Epithelial cell of proximal tubule (primary cell): Measurements from ENCODE around the gene HHLA2. TPM values are rescaled to one million over a fixed set of nuclear protein-coding genes. Genes with fewer than 3 reads are reported as not detected.

Experiments
- DNase-seq: peaks from one replicate; pipeline ENCODE4 v3.0.0-alpha.2; 2011; ENCODE audit warnings: low read depth
- H3K4me3 ChIP-seq: 2 replicates; pipeline ENCODE4 v1.5.1; 2011; ENCODE audit warnings: low read depth, mild to moderate bottlenecking, low read length
- total RNA-seq: library from RNA; depleted of rRNA; stranded (reverse); fragments of >200 nt; gene quantifications from 2 replicates; pipeline ENCODE4 v1.2.3, GENCODE V29; 2015
- TF ChIP-seq, protein P1 (sequence below): conservative IDR thresholded peaks from 2 replicates; pipeline ENCODE4 v1.5.1; 2012; ENCODE audit warnings: low read depth, mild to moderate bottlenecking, low read length

HHLA2 gene
- total RNA-seq, 1 donor from 2014 or later = 0.23 TPM

DNA sequence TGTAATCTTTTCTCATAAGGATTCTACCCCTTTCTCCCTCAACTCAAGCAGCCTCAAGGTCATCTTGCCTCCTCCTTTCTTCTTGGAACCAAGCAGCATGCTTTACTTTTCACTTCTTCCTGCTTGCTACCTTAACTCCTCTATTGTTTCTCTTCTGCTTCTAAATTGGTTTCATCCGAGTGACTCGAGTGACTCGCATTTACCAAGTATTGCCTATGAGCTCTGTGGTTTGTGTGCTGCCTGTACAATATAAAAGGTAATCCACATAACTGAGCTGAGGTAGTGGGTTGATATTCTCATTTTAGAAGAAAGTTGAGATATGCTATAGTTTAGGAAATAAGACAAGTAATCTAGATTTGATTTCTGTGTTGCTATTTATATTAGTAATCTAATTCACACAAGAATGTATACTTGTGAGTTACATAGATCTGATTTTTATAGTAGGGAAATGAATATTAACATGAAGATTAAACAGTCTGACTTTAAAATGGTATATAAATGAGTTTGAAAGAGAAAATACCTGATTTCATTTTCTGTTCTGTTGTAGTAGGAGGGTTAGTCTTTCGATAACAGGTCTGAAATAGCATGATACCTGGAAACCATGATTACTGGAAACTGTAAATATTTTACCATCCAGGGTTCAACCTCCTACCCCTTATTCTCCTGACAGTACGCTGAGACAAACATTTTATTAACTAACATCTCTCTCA lies 5.5 kb downstream of the HHLA2 start:
- TF ChIP-seq, protein P1, sequence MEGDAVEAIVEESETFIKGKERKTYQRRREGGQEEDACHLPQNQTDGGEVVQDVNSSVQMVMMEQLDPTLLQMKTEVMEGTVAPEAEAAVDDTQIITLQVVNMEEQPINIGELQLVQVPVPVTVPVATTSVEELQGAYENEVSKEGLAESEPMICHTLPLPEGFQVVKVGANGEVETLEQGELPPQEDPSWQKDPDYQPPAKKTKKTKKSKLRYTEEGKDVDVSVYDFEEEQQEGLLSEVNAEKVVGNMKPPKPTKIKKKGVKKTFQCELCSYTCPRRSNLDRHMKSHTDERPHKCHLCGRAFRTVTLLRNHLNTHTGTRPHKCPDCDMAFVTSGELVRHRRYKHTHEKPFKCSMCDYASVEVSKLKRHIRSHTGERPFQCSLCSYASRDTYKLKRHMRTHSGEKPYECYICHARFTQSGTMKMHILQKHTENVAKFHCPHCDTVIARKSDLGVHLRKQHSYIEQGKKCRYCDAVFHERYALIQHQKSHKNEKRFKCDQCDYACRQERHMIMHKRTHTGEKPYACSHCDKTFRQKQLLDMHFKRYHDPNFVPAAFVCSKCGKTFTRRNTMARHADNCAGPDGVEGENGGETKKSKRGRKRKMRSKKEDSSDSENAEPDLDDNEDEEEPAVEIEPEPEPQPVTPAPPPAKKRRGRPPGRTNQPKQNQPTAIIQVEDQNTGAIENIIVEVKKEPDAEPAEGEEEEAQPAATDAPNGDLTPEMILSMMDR = no peak
- H3K4me3 ChIP-seq = peak overlapping the region; percentile 8
- no peak for DNase-seq

DNA sequence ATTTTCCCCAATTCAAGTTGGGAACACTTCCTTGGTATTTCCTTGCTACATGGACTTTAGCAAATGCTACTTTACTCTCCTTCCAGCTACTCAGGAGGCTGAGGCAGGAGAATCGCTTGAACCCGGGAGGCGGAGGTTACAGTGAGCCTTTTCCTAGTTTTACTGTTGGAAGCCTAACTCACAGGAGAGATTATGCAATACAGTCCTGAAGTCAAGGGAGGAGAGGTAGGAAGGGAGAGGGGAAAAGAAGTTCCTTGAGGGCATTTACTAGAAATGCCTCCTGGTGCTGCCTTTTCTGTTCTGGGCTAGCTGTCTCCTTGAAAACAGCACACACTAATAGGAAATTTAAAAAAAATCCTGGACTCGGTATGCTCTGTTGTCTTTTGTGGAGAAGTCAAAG lies 6.2 kb downstream of the HHLA2 start:
- TF ChIP-seq, protein P1 = no peak
- no peak for DNase-seq
- peak overlapping the region; percentile 8 for H3K4me3 ChIP-seq

DNA sequence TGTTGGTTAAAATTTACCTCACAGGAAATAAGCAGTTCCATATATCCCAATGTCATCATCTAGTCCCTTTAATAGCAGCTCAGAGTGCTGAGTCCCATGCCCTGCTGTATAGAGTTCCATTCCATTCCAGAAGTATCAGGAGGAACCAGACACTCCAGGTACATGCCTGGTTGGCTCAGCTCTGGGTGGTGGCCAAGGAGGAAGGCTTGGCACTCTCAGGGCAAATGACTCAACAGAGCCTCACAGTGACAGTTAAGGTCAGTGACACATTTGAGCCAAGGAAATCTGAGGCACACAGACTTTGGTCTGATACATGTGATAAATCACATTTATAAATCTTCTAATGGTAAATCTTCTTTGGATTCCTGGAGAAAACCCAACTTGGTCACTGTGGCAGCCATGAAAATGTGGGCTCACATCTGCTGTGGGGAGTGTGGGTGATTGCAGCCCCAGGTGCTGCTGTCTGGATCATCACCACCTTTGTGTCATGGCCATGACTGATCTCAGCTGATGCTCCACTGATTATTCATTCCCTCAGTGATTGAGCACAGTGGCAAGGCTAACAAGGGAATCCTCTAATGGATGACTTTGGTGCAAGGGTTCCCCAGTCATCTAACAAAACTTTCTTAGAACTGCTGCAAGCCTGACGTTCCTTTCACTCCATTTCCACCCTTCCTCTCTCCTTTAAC lies 9.3 kb downstream of the HHLA2 start:
- no peak overlapping the region for H3K4me3 ChIP-seq
- TF ChIP-seq, protein P1 = no peak
- DNase-seq = no peak

DNA sequence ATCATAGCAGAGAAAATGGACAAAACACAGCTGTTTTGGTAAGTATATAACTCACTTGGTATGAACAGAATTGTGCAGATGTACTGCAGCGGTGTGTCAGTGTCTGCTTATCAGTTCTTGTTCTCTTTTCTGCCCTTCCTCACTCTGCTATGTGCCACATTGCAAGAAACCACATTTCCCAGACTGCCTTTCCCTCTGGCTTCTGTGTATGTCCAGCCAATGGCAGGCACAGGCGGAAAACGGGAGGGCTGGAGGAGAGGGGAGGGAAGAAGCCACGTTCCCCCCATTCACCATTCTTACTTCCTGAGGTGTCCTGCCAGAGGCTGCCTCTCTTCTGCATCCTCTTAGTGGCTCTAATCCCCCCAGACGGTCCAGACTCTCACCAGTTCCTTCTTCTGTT lies 15.4 kb downstream of the HHLA2 start:
- TF ChIP-seq, protein P1 = no peak
- H3K4me3 ChIP-seq = no peak overlapping the region
- no peak for DNase-seq

DNA sequence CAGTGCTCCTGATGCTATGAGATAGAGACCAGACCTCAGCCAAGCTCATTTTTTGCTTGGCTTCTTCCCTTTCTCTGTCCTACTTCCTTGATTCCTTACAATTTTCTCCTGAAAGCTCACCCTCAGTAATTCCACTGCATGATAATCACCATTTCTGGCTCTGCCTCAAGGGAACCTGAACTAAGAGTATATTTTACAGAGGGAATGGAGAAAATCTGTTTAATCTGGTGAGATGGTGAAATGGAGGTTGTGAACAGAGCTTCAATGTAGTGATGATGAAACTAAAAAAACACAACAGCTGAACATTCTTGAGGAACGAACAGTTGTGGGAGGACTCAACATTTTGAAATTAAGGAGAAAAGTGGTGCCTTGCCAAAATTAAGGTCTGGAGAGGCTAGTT lies 16.3 kb downstream of the HHLA2 start:
- no peak overlapping the region for H3K4me3 ChIP-seq
- TF ChIP-seq, protein P1 = no peak
- DNase-seq = no peak

DNA sequence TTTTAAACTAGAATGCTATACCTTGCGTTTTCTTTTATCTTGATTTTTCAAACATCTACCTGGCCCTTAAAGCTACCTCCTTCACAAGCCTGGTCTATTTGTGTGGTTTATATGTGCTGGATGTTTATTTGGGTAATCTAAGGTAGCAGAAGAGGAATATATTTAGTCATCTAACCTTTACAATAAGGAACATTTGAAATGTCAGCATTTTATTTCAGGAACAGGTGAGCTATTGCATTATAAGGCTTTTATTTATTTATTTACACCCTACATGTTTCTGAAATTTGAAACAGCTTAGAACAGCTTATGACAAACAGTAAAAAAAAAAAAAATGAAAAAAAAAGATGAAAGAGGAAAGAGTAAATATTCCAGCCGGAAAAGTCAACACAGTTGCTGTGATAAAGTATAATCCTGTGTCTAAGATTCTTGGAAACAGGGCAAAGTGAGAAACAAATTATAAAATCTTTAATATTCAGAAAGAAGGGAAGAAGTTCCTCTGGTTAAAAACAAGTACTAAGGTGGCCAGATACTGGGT lies 19.5 kb downstream of the HHLA2 start:
- DNase-seq = no peak
- TF ChIP-seq, protein P1 = no peak
- H3K4me3 ChIP-seq = no peak overlapping the region
